HG02759 (cell line): Measurements from ENCODE around the gene PGAP2.

Experiments
- ATAC-seq: cut with Tn5 transposase; IDR thresholded peaks from one replicate; pipeline ENCODE4 v1.9.1; 2021; ENCODE audit warnings: mild to moderate bottlenecking, moderate library complexity; ENCODE audit not compliant: unreplicated experiment

The PGAP2 gene

GRCh38 chr11:3831378-3832239 is 23.2 kb downstream of the PGAP2 start:
- no peak for ATAC-seq

GRCh38 chr11:3832816-3833215 is 24.5 kb downstream of the PGAP2 start:
- no peak for ATAC-seq

- ATAC-seq, result no peak
Measured at GRCh38 chr11:3833449-3833848, 25.1 kb downstream of the PGAP2 start.

GRCh38 chr11:3834349-3834663 is 25.9 kb downstream of the PGAP2 start:
- no peak for ATAC-seq

GRCh38 chr11:3834664-3835461 is 26.5 kb downstream of the PGAP2 start:
- ATAC-seq, result no peak

- no peak for ATAC-seq
Measured at GRCh38 chr11:3835751-3836150, 27.4 kb downstream of the PGAP2 start.

- ATAC-seq, result no peak
Measured at GRCh38 chr11:3836903-3837302, 28.5 kb downstream of the PGAP2 start.

GRCh38 chr11:3837793-3838192 is 29.4 kb downstream of the PGAP2 start:
- ATAC-seq, result no peak

- ATAC-seq, result no peak
Measured at GRCh38 chr11:3838504-3838903, 30.1 kb downstream of the PGAP2 start.

- ATAC-seq, result no peak
Measured at GRCh38 chr11:3840004-3840869, 31.9 kb downstream of the PGAP2 start.

GRCh38 chr11:3840870-3841425 is 32.6 kb downstream of the PGAP2 start, which contains the start of gene RHOG:
Gene RHOG, minus strand, starts transcription at chr11:3840959. Its CDS starts 12,821 bp downstream, at chr11:3828138.
- peak; percentile 61 for ATAC-seq

GRCh38 chr11:3841426-3842350 is 33.3 kb downstream of the PGAP2 start:
- peak; percentile 61 for ATAC-seq

- ATAC-seq, result no peak
Measured at GRCh38 chr11:3843326-3843725, 35.0 kb downstream of the PGAP2 start.

GRCh38 chr11:3845246-3845645 is 36.9 kb downstream of the PGAP2 start:
- no peak for ATAC-seq

GRCh38 chr11:3845670-3846069 is 37.3 kb downstream of the PGAP2 start:
- no peak for ATAC-seq

GRCh38 chr11:3849297-3849874 is 41.0 kb downstream of the PGAP2 start:
- ATAC-seq, result no peak

- no peak for ATAC-seq
Measured at GRCh38 chr11:3853545-3853842, 45.1 kb downstream of the PGAP2 start.

- peak; percentile 38 for ATAC-seq
Measured at GRCh38 chr11:3853899-3854659, 45.7 kb downstream of the PGAP2 start.

GRCh38 chr11:3854660-3854976 is 46.3 kb downstream of the PGAP2 start:
- ATAC-seq, result no peak
